HG03060 (cell line): ENCODE results near the gene ZNF827.
A peak's percentile ranks its signal among the peaks of the same experiment; 100 is the strongest.
"Not testable (repeated sequence)": the region's sequence is repeated elsewhere in the genome, so short reads cannot be mapped to it uniquely, and the experiment has no call there.

Experiments used
- ATAC-seq: cut with Tn5 transposase; IDR thresholded peaks from one replicate; pipeline ENCODE4 v1.9.1; 2021; ENCODE audit warnings: low read depth, moderate number of reproducible peaks; ENCODE audit not compliant: unreplicated experiment

The ZNF827 gene

DNA sequence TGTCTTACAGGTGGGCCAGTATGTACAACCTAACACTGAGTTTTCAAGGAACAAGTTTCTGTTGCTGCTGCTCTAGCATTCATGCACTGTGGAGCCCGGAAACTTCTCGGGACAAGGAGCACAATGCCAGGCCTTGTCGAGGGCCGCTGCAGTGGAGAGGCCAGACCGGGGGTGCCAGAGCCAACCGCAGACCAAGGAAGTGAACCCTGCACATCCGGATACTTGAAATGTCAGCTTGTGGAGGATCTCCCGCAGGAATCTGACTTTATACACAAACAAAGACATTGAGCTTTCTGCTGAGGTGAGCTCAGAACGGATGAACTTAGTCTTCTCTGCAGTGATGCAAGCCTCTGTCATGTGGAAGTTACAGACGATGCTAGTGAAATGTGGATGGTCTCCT lies 99.5 kb downstream of the ZNF827 start:
- no peak for ATAC-seq

DNA sequence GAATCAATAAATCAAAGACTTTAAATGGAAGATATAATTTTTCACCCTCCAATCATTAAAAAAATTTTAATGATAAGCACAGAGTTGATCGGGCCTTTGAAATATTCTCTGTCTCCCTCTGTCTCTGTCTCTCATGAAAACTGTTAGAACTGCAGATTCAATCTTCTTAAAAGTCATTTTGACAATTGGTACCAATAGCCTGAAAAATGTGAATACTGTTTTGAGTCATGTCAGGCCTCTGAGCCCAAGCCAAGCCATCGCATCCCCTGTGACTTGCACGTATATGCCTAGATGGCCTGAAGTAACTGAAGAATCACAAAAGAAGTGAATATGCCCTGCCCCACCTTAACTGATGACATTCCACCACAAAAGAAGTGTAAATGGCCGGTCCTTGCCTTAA lies 106.2 kb downstream of the ZNF827 start:
- not testable (repeated sequence) for ATAC-seq

DNA sequence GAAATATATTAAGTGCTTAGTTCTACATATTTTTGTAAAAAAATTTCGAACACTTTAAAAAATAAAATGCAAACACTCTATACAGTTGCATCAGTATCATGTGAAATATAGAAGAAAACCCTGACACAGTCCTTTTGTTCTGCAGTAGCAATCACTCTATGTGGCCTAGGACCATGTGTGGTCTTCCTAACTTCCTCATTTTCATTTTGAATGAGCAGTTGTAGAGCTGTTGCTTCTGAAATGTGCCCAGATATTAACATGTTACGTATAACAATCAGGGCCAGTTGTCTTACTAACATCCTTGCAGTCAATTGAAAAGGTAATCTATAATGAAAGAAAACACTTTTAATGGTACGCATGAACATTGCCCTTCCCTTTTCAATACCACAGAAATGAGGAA lies 107.9 kb downstream of the ZNF827 start:
- peak; percentile 64 for ATAC-seq

DNA sequence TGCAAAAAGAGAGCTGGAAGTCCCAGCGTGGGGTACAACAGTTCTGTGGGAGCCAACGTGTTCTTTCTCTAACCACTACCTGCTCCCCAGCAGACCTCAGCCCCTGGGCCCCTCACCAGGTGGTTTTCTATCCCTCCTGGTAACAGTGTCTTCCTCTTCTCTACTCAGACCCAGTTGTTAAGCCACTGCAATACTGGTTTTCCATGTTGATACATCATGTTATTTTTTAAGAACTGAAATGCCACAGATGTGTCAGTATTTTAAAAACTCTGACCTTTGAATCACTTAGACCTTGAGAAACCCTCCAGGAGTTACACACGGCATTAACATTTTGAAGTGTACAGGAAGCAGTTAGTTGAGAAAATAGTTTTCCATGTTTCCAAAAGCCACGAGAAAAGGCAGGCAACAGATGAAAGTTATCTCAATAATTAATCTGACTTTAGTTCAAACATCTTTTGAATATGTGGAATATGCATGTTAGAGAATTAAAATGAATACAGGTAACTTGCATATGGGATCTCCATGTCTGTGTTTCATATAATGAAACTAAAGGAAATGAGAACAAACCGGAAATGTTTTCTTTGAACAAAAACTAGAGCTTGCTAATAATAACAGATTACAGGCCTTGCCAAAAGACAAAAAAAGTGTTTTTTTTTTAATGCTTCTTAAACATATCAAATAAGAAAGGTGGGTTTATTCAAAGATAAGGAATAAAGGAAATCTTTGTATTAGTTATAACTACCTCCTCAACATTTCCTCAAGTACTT lies 108.8 kb downstream of the ZNF827 start:
- peak; percentile 27 for ATAC-seq

DNA sequence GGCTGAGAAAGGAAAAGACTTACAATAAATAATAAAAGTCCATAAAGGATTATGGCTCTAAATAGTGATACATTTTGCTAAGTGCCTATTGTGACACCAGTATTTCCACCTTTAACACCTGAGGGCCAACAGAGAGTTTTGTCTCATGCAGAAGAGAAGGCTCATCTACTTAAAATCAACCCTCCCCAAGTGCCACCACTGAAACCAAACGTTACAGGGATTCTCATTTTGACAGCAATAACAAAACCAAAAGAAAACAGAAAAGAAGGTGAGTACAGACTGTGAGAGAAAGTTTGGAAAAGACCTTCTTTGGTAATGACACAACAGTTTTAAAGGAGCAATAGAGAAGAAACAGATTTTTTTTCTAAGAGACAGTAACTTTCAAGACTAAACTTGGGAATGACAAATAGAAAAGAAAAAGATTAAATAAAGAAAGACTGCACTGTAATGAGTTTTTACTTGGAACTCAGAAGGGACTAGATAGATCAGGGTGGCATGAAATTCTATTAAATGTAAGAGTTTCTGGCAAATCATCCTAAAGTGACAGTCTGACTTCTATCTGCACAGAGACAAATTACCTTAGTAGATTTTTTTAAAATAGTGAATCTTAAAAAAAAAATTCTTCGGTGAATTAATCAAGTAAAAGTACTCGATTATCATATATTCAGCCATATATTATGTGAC lies 109.7 kb downstream of the ZNF827 start:
- ATAC-seq: peak; percentile 64

DNA sequence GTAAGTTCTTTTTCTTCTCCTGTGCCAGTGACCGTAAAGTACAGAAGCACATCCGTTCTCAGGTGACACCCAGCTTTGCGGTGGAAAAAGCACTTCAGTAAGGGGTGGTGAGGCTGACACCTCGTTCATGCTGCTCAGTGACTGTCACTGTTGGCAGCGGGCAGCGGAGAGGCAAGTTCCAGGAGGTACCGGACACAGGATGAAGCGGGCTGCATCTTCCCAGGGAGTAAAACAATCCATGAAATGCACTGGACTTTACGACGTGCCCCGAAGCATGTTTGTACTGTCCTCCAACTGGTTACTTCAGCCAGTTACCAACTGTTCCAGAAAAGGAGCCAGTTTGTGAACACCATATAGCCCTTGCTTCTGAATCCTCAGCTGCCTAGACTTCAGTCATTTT lies 110.7 kb downstream of the ZNF827 start:
- no peak for ATAC-seq

DNA sequence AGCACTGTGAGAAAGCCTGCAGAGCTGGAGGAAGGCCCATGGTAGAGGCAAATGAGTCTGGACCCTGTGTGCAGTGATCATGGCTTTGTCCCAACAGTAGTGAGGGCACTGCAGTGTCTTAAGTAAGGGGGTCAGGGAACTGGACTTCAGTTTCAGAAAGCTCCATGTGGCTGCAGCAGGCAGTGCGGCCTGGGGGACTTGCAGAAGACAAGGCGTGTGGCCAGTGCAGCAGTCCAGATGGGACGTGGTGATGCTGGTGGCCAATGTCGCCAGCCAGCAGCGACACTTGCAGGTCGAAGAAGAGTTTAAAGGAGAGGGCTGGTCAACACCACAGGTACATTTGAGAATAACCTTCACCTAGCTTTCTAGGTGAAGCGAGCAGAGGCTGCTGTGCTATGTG lies 113.4 kb downstream of the ZNF827 start:
- no peak for ATAC-seq

DNA sequence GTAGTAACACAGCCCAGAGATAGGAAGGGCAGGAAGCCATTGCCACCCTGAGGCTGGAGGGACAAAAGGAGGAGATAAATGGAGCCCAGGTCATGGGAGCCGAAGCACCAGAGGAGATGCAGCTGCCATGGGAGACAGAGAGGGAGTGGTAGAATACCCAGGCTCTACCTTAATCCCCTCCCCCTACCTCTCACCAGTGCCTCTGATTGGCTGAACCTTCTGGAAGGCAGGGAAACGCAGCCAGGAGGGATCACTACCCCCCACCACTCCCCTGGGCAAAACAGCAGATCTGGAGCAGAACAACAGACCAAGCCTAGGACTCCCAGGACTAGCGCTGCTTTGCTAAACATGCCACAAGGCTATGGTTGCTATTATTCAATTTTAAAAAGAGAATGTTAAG lies 114.2 kb downstream of the ZNF827 start:
- ATAC-seq: no peak

DNA sequence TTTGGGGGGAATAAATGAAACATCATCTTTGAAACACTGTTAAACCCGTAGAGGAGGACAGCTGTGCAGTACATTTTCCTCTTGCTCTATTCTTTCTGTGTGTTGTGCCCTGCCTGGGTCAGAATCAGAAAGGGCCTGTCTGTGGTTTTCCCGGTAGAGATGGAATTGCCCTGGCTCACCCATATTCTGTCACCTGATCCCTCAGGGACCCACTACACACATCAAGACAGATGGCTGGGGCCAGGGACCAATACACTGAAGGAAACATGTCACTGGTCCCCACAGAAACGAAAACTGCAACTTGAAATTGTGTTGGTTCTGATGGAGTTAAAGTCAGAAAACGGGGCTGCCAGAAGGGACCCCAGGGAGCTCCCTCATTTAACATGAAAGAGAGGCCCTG lies 114.9 kb downstream of the ZNF827 start:
- ATAC-seq: no peak

DNA sequence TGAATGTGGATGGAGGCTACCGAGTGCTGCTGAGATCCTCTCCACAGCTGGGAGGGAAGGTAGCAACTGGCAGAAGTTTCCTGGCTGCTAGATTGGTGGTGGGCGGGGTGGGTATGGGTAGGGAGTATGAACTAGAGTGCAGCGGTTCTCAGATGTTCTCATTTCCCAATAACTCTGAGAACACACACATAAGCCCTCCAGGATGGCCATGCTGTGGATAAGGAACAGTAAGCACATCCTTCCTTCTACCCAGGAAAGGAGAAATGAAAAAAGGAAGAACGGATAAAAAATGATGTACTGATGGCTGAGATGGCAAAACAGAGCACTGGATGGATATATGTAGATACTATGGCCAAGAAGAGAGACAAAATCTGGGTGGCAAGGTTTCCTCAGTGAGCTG lies 116.0 kb downstream of the ZNF827 start:
- no peak for ATAC-seq

DNA sequence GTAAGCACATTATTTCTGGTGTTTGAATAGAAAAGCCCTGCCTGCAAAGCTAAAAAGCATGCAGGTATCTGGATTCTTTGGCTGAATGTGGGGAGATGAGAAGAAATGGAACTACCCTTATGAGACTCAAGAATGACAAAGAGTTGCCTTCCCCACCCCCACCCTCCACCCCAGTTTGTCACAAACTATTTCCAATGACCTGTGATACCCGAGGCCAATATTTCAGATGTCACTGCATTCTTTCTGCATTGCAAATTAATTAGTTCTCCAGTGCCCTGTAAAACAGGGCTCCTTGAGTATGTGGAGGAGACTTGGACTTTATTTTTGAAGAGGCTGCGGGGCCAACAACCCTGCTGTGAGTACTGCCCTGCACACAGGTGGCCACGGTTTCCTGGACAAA lies 116.4 kb downstream of the ZNF827 start:
- no peak for ATAC-seq

DNA sequence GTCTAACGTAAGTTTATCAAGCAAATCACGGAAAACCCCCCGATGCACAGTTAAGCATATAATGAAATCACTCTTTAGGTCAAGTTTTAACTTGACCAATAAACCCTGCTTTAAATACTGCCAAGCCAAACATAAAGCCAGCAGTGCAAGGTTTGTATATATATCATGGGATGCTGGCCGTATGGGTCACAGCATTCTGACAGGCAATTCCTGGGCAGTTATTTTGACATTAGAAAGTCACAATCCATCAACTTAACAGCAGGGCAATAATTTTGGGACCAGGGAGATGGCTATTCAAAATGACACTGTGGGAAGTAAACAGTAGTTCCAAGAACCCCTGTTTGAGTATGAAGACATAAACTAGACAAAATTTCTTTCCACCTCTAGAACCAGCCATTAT lies 116.9 kb downstream of the ZNF827 start:
- ATAC-seq: no peak

DNA sequence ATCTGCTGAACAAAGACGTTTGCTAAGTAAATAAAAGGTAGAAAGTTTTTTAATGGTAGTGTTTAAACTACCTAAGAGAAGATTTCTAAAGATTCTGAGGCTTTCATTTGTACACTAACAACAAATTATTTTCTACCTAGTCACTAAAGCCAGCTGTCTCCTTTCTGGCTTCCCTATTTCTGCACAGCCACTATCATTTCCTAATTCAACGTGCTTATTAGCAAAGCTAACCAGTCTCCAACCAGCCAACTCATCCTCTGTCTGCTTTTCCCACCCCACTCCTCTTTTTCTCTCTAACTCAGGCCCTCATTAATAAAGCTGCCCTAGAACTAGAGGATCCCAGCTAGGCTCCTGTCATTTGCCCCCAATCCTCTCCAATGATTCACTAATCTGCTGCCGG lies 118.2 kb downstream of the ZNF827 start:
- no peak for ATAC-seq

DNA sequence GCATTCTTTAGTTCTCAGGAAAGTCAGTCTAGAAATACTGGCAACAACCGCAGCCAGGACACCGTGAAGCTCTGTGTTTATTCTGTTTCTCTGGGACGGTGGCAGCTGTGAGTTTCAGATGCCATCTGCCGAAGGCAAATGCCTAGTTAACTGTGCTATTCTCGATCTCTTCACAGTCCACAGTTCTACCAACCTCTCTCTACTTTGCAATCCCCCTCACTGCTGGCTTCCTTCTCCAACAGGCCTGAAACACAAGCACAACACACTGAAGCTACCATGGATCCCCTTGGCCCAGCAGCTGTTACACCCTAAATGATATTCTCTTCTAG lies 118.8 kb downstream of the ZNF827 start:
- ATAC-seq: no peak

DNA sequence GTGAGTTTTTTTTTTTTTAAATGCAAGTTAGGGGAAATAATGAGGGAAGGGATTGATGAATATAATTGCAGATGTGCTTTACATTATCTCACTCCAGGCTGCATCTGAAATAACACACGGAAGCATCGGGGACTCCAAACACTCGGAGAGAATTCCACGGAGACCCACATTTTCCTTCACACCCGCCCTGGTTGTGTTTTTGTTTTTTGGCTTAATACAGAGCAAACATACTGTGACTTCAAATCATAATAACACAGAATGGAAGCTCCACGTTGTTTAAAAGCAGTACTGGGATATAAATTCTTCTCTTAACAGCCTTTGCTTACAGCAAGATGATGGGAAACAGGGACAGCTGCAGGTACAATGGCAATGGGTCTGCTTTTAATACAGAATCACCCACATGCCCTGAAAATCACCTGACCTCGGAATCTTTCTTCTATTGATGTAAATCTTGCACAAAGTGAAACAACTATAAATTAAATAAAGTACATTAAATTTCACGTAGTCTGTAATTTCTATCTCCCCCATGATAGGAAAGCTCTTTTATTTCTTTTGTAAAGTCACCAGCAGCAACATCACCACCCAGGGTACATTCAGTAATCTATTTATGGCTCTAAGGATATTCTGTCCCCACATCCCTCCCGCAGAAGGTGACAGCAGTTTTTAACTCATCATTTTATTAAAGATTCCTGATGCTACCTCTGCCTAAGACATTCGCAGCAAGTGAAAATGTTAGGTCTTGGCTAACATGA lies 119.3 kb downstream of the ZNF827 start:
- ATAC-seq: no peak

DNA sequence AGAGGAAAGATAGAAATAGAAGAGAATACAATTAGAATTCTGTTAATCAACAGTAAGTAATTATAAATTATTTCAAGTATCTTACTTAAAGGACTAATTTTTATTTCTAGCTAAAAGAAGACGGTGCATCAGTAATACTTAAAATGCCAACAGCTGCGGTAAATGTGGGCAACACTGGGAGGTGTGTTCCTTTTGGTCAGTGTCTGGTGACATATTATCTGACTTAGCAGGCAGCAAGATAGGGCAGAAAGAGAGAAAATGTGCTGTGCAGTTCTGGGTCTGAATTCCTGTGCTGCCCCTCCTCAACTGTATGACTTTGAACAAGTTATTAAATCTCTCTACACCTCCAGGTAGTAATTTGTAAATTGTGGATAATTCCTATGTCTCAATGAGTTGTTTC lies 120.6 kb downstream of the ZNF827 start:
- no peak for ATAC-seq

DNA sequence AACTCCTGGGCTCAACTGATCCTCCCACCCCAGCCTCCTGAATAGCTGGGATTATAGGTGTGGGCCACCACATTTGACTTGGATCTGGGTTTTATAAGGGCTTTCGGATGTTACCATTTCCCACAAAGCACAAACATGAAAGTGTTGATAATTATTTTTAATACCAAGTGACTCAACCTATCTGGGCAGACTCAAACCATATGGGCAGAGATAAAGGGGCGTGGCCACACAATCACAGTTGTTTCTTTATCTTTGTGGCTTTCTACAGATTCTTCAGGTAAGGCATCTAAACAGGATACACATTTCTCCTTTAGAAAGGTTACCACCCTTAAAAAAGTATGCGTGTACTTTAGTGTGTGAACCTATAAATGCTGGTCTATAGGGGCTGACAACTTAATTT lies 122.5 kb downstream of the ZNF827 start:
- no peak for ATAC-seq

DNA sequence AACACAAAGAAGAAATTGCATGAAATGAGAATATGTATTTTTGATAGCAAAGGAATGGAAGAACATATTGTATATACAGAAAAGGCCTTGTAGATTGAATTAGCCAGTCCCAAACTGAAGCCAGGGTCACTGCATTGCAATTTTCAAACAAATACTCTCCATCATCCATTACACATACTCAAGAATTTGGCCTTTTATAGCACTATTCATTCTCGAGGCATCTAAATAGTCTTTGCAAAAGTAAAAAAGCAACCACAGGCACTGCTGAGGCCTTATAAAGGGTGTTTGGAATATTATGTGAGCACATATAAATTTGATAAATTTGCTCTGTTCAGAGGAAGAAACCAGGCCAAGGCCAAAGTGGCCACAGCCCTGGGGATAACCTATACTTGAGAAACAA lies 123.0 kb downstream of the ZNF827 start:
- no peak for ATAC-seq

DNA sequence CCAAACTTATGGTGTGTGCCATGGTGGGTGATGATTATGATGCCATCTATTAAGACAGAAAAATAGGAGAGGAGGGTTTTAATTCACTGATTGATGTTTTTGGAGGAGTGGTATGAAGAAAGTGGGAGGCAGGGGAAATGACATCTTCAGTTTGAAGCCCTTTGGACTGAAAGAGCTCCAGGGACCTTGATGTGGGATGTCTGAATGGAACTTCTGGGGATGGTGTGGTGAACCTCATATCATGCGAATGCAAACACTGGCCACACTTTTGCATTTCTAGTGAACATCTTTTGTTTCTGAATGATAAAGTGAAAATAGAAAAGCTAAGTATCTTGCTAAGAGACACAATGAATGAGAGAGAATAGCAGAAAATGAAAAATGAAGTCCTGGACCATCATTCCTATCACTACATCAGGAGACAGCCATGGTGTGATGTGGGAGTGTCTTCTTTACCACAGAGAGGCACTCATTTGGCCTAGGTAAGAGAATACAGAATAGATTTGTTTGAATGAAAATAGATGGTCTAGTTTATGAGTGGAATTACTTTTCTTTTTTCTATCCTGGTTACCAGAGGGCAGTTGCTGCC lies 123.5 kb downstream of the ZNF827 start:
- no peak for ATAC-seq

DNA sequence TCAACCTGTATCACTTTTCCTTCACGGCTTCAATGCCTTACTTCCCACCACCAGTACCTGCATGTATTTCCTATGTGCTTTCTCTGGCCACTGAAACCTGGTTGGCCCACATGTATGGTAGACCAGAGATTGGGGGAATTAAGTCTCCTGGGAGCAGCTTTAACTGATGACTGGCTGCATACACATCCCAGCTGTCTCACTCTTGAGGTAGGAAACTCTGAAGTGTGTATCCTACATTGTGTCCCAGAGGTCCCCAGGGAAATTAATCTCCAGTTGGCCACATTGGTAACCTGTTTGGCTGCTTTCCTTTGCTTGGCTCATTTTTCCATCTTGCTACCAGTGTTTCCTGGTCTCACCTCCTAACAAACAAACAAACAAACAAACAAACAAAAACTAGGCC lies 124.4 kb downstream of the ZNF827 start:
- ATAC-seq: no peak

DNA sequence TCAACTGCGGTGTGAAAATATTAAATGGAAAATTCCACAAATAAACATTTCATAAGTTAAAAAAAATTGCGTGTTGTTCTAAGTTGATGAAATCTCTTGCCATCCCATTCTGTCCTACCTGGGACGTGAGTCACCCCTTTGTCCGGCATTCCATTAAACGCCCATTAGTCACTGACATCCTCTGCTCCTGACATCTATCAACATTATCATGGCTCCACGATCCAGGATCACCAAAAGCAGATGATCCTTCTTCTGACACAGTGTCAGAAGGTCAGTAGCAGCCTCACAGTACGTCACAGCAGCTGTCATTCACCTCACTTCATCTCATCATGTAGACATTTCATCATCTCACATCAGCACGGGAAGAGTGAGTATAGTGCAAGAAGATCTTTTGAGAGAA lies 125.7 kb downstream of the ZNF827 start:
- ATAC-seq: no peak
